Osteocyte (in vitro differentiated cells): ENCODE results near the gene HOXB5. TPM values are rescaled to one million over a fixed set of nuclear protein-coding genes. Genes with fewer than 3 reads are reported as not detected.

Experiments
- DNase-seq: peaks from one replicate; pipeline ENCODE4 v3.0.0; 2021; ENCODE audit warnings: mixed read lengths; ENCODE audit not compliant: unreplicated experiment; ENCODE audit errors: extremely low spot score
- H3K27ac Mint-ChIP-seq: one replicate; pipeline ENCODE4 v1.8.0; 2021; ENCODE audit warnings: mild to moderate bottlenecking, mixed read lengths; ENCODE audit not compliant: unreplicated experiment
- H3K27me3 Mint-ChIP-seq: one replicate; pipeline ENCODE4 v1.8.0; 2021; ENCODE audit warnings: mixed read lengths; ENCODE audit not compliant: unreplicated experiment
- H3K36me3 Mint-ChIP-seq: one replicate; pipeline ENCODE4 v1.8.0; 2021; ENCODE audit warnings: mixed read lengths; ENCODE audit not compliant: unreplicated experiment
- H3K4me1 Mint-ChIP-seq: one replicate; pipeline ENCODE4 v1.8.0; 2021; ENCODE audit warnings: mixed read lengths; ENCODE audit not compliant: unreplicated experiment
- H3K4me3 Mint-ChIP-seq: one replicate; pipeline ENCODE4 v1.8.0; 2021; ENCODE audit warnings: mild to moderate bottlenecking, moderate library complexity, mixed read lengths; ENCODE audit not compliant: unreplicated experiment
- H3K9me3 Mint-ChIP-seq: one replicate; pipeline ENCODE4 v1.8.0; 2021; ENCODE audit warnings: mixed read lengths; ENCODE audit not compliant: unreplicated experiment
- CTCF ChIP-seq: fragments of 200-600 bp; sonication (generic); IDR thresholded peaks from 2 replicates; pipeline ENCODE4 v1.5.0; 2021; ENCODE audit warnings: antibody characterized with exemption, mild to moderate bottlenecking, moderate library complexity
- total RNA-seq: library from RNA; stranded (reverse); gene quantifications from 2 replicates; pipeline ENCODE4 v1.2.1, GENCODE V29; 2021

The HOXB5 gene
- total RNA-seq, 1 donor from 2014 or later, result not detected

GRCh38 chr17:48596735-48597527 is 3.4 kb upstream of the HOXB5 start:
- Mint-ChIP-seq H3K9me3 (no peaks in the 10 kb centered on the region), H3K27ac (no peak overlapping the region), H3K36me3 (no peaks in the 10 kb centered on the region), H3K4me3 (no peak overlapping the region), H3K27me3 (peaks cover 97% of the 10 kb centered on the region), H3K4me1 (peaks cover 11% of the 10 kb centered on the region)
- no peak for DNase-seq
- no peak for TF ChIP-seq CTCF

- peaks cover 11% of the 10 kb centered on the region for H3K4me1 Mint-ChIP-seq
- DNase-seq, result no peak
- H3K27me3 Mint-ChIP-seq, result peaks cover 97% of the 10 kb centered on the region
- no peaks in the 10 kb centered on the region for H3K36me3 Mint-ChIP-seq
- H3K9me3 Mint-ChIP-seq, result no peaks in the 10 kb centered on the region
- no peak for TF ChIP-seq CTCF
- H3K4me3 Mint-ChIP-seq, result no peak overlapping the region
- no peak overlapping the region for H3K27ac Mint-ChIP-seq
Measured at GRCh38 chr17:48596000-48596734, 2.6 kb upstream of the HOXB5 start.

- Mint-ChIP-seq H3K9me3 (no peaks in the 10 kb centered on the region), H3K4me1 (peaks cover 11% of the 10 kb centered on the region), H3K27me3 (peaks cover 97% of the 10 kb centered on the region), H3K36me3 (no peaks in the 10 kb centered on the region), H3K4me3 (no peak overlapping the region), H3K27ac (no peak overlapping the region)
- no peak for TF ChIP-seq CTCF
- no peak for DNase-seq
Measured at GRCh38 chr17:48595278-48595999, 1.9 kb upstream of the HOXB5 start.

GRCh38 chr17:48594538-48595277 is 1.1 kb upstream of the HOXB5 start:
- Mint-ChIP-seq H3K4me3 (no peak overlapping the region), H3K36me3 (no peaks in the 10 kb centered on the region)

More at GRCh38 chr17:48594538-48595277, 1.1 kb upstream of the HOXB5 start:
- Mint-ChIP-seq H3K9me3 (no peaks in the 10 kb centered on the region), H3K27ac (no peak overlapping the region), H3K4me1 (peaks cover 13% of the 10 kb centered on the region), H3K27me3 (peaks cover 97% of the 10 kb centered on the region)
- TF ChIP-seq CTCF, result no peak
- DNase-seq, result no peak
